BLaER1 treated with 17β-estradiol and CSF1 and Interleukin-3, amounts not matched to agents 10 nM and 100 nM (cell line): ENCODE results near the gene P4HTM.

ENCODE experiments used
- H3K27ac ChIP-seq, 11 experiments: shearing (Covaris generic); formaldehyde crosslinking; 2 replicates each; pipeline ENCODE4 v1.8.1; 2022
- H3K27me3 ChIP-seq, 11 experiments: shearing (Covaris generic); formaldehyde crosslinking; 2 replicates each; pipeline ENCODE4 v1.8.1; 2022
- H3K36me3 ChIP-seq, 11 experiments: shearing (Covaris generic); formaldehyde crosslinking; 2 replicates each; pipeline ENCODE4 v1.8.1; 2022
- H3K4me1 ChIP-seq, 10 experiments: shearing (Covaris generic); formaldehyde crosslinking; 2 replicates each; pipeline ENCODE4 v1.8.1; 2022
- H3K4me2 ChIP-seq, 11 experiments: shearing (Covaris generic); formaldehyde crosslinking; 2 replicates each; pipeline ENCODE4 v1.8.1; 2022
- H3K4me3 ChIP-seq, 10 experiments: shearing (Covaris generic); formaldehyde crosslinking; 2 replicates each; pipeline ENCODE4 v1.8.1; 2022
- H3K9ac ChIP-seq, 11 experiments: shearing (Covaris generic); formaldehyde crosslinking; 2 replicates each; pipeline ENCODE4 v1.8.1; 2022
- H3K9me3 ChIP-seq, 11 experiments: shearing (Covaris generic); formaldehyde crosslinking; replicated peaks in 1 of 11; 2 replicates each; pipeline ENCODE4 v1.8.1; 2022
- H4K20me1 ChIP-seq, 11 experiments: shearing (Covaris generic); formaldehyde crosslinking; 2 replicates each; pipeline ENCODE4 v1.8.1; 2022
- Cebpa-rat ChIP-seq, 11 experiments: shearing (Covaris generic); IDR thresholded peaks; 2 replicates each; pipeline ENCODE4 v1.8.1; 2022

Gene P4HTM

GRCh38 chr3:48989126-48989795 lies 780 bp upstream of the P4HTM start:
- Histone ChIP-seq H4K20me1 (peaks cover 0 to 29% (median 11%) of the 10 kb centered on the region in 11 experiments; a peak in 8 of 22 replicates), H3K36me3 (peaks cover 4 to 30% (median 19%) of the 10 kb centered on the region in 11 experiments), H3K4me2 (peak overlapping the region; percentile 94 to 100 (median 99)), H3K27me3 (peaks cover 0 to 29% (median 16%) of the 10 kb centered on the region in 11 experiments; a peak in 15 of 22 replicates), H3K27ac (peak overlapping the region; percentile 69 to 88 (median 83); a peak in 21 of 22 replicates), H3K9ac (peak overlapping the region; percentile 79 to 88 (median 84)), H3K4me1 (peaks cover 45 to 67% (median 51%) of the 10 kb centered on the region in 10 experiments), H3K4me3 (peak overlapping the region; percentile 72 to 88 (median 78)), H3K9me3 (no peaks in the 10 kb centered on the region)
- TF ChIP-seq Cebpa-rat (IDR thresholded peaks at IDR 0.05) = no peak; a peak in 1 of 22 replicates

GRCh38 chr3:48990636-48991469 lies 812 bp downstream of the P4HTM start:
- Histone ChIP-seq H3K27ac (peak overlapping the region; percentile 69 to 88 (median 83); a peak in 21 of 22 replicates), H3K27me3 (peaks cover 0 to 29% (median 16%) of the 10 kb centered on the region in 11 experiments; a peak in 15 of 22 replicates), H3K9me3 (no peaks in the 10 kb centered on the region), H3K4me1 (peaks cover 37 to 61% (median 53%) of the 10 kb centered on the region in 10 experiments), H3K4me2 (peak overlapping the region; percentile 94 to 100 (median 99)), H3K9ac (peak overlapping the region; percentile 79 to 88 (median 84)), H4K20me1 (peaks cover 0 to 15% (median 0%) of the 10 kb centered on the region in 11 experiments; a peak in 2 of 22 replicates), H3K4me3 (peak overlapping the region; percentile 72 to 88 (median 78)), H3K36me3 (peaks cover 0 to 14% (median 5%) of the 10 kb centered on the region in 11 experiments; a peak in 12 of 22 replicates)
- TF ChIP-seq Cebpa-rat (IDR thresholded peaks at IDR 0.05) = no peak

GRCh38 chr3:48991851-48992545 lies 2.0 kb downstream of the P4HTM start:
- H3K4me1 ChIP-seq = peaks cover 37 to 61% (median 53%) of the 10 kb centered on the region in 10 experiments
- peak overlapping the region in 3 of 11 experiments; percentile 83 to 88 (median 85); a peak in 5 of 22 replicates for H3K9ac ChIP-seq
- H3K27ac ChIP-seq = no peak overlapping the region
- peaks cover 0 to 16% (median 2%) of the 10 kb centered on the region in 11 experiments; a peak in 4 of 22 replicates for H3K36me3 ChIP-seq
- H3K4me3 ChIP-seq = peak overlapping the region in 3 of 10 experiments; percentile 79 to 85 (median 80); a peak in 1 of 20 replicates
- peaks cover 0 to 29% (median 16%) of the 10 kb centered on the region in 11 experiments; a peak in 15 of 22 replicates for H3K27me3 ChIP-seq
- H4K20me1 ChIP-seq = peaks cover 0 to 4% (median 0%) of the 10 kb centered on the region in 11 experiments; a peak in 2 of 22 replicates
- peak overlapping the region; percentile 94 to 100 (median 99) for H3K4me2 ChIP-seq
- no peak for TF ChIP-seq Cebpa-rat (IDR thresholded peaks at IDR 0.05)
- H3K9me3 ChIP-seq = no peaks in the 10 kb centered on the region

- Histone ChIP-seq H3K9me3 (no peaks in the 10 kb centered on the region), H3K9ac (peak overlapping the region in 1 of 11 experiments; percentile 7; a peak in 1 of 22 replicates), H3K4me2 (peak overlapping the region; percentile 8 to 63 (median 41); a peak in 20 of 22 replicates), H3K4me1 (peaks cover 33 to 52% (median 47%) of the 10 kb centered on the region in 10 experiments), H3K4me3 (no peak overlapping the region), H4K20me1 (peaks cover 0 to 7% (median 0%) of the 10 kb centered on the region in 11 experiments; a peak in 1 of 22 replicates), H3K27me3 (peaks cover 0 to 29% (median 16%) of the 10 kb centered on the region in 11 experiments; a peak in 15 of 22 replicates), H3K27ac (no peak overlapping the region), H3K36me3 (peaks cover 0 to 20% (median 0%) of the 10 kb centered on the region in 11 experiments; a peak in 4 of 22 replicates)
- no peak for TF ChIP-seq Cebpa-rat (IDR thresholded peaks at IDR 0.05)
These were observed 3.8 kb downstream of the P4HTM start for GRCh38 chr3:48993834-48994233.

- H3K4me1 ChIP-seq = peaks cover 13 to 27% (median 23%) of the 10 kb centered on the region in 10 experiments
- H3K27ac ChIP-seq = no peak overlapping the region
- no peak overlapping the region for H3K9ac ChIP-seq
- no peaks in the 10 kb centered on the region for H3K9me3 ChIP-seq
- H3K4me3 ChIP-seq = no peak overlapping the region
- H4K20me1 ChIP-seq = peaks cover 0 to 7% (median 0%) of the 10 kb centered on the region in 11 experiments; a peak in 1 of 22 replicates
- H3K27me3 ChIP-seq = peaks cover 0 to 3% (median 0%) of the 10 kb centered on the region in 11 experiments; a peak in 3 of 22 replicates
- TF ChIP-seq Cebpa-rat (IDR thresholded peaks at IDR 0.05) = no peak
- H3K36me3 ChIP-seq = peaks cover 0 to 20% (median 0%) of the 10 kb centered on the region in 11 experiments; a peak in 4 of 22 replicates
- H3K4me2 ChIP-seq = no peak overlapping the region
These were observed 6.6 kb downstream of the P4HTM start for GRCh38 chr3:48996640-48997039.

GRCh38 chr3:48997102-48997635 lies 7.1 kb downstream of the P4HTM start:
- peaks cover 0 to 20% (median 0%) of the 10 kb centered on the region in 11 experiments; a peak in 4 of 22 replicates for H3K36me3 ChIP-seq
- H3K4me2 ChIP-seq = no peak overlapping the region
- H3K4me1 ChIP-seq = peaks cover 11 to 22% (median 18%) of the 10 kb centered on the region in 10 experiments
- no peak overlapping the region for H3K9ac ChIP-seq
- H4K20me1 ChIP-seq = peaks cover 0 to 7% (median 0%) of the 10 kb centered on the region in 11 experiments; a peak in 1 of 22 replicates
- H3K27ac ChIP-seq = no peak overlapping the region
- no peaks in the 10 kb centered on the region for H3K27me3 ChIP-seq
- no peaks in the 10 kb centered on the region for H3K9me3 ChIP-seq
- TF ChIP-seq Cebpa-rat (IDR thresholded peaks at IDR 0.05) = no peak
- H3K4me3 ChIP-seq = no peak overlapping the region

GRCh38 chr3:48997714-48998637 lies 7.9 kb downstream of the P4HTM start:
- H4K20me1 ChIP-seq = peaks cover 0 to 7% (median 0%) of the 10 kb centered on the region in 11 experiments; a peak in 1 of 22 replicates
- no peak overlapping the region for H3K4me2 ChIP-seq
- TF ChIP-seq Cebpa-rat (IDR thresholded peaks at IDR 0.05) = no peak

More at GRCh38 chr3:48997714-48998637, 7.9 kb downstream of the P4HTM start:
- no peaks in the 10 kb centered on the region for H3K27me3 ChIP-seq
- peaks cover 0 to 20% (median 0%) of the 10 kb centered on the region in 11 experiments; a peak in 4 of 22 replicates for H3K36me3 ChIP-seq
- no peak overlapping the region for H3K27ac ChIP-seq
- H3K4me1 ChIP-seq = peaks cover 11 to 21% (median 16%) of the 10 kb centered on the region in 10 experiments
- no peak overlapping the region for H3K4me3 ChIP-seq
- no peaks in the 10 kb centered on the region for H3K9me3 ChIP-seq
- H3K9ac ChIP-seq = no peak overlapping the region
